ENCODE data around the gene RPL11.

- TF ChIP-seq FOXK2 (IDR thresholded peaks at IDR 0.05): no peak
- TF ChIP-seq ARNT (IDR thresholded peaks at IDR 0.05): no peak
- TF ChIP-seq TARDBP (IDR thresholded peaks at IDR 0.05): no peak
- TF ChIP-seq FOXA1 (IDR thresholded peaks at IDR 0.05): no peak
- TF ChIP-seq FOXM1 (IDR thresholded peaks at IDR 0.05; ENCODE audit: borderline replicate concordance): no peak
- no peak for TF ChIP-seq CTBP1 (IDR thresholded peaks at IDR 0.05; ENCODE audit: borderline replicate concordance)
- TF ChIP-seq, protein P1, sequence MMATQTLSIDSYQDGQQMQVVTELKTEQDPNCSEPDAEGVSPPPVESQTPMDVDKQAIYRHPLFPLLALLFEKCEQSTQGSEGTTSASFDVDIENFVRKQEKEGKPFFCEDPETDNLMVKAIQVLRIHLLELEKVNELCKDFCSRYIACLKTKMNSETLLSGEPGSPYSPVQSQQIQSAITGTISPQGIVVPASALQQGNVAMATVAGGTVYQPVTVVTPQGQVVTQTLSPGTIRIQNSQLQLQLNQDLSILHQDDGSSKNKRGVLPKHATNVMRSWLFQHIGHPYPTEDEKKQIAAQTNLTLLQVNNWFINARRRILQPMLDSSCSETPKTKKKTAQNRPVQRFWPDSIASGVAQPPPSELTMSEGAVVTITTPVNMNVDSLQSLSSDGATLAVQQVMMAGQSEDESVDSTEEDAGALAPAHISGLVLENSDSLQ (IDR thresholded peaks at IDR 0.05): no peak
- TF ChIP-seq L3MBTL2 (conservative IDR thresholded peaks at IDR 0.05): no peak
- TF ChIP-seq LEF1 (IDR thresholded peaks at IDR 0.05; ENCODE audit: borderline replicate concordance): no peak
- no peak for TF ChIP-seq BHLHE40 (IDR thresholded peaks at IDR 0.05; ENCODE audit: borderline replicate concordance)
- no peak for TF ChIP-seq SP1 (IDR thresholded peaks at IDR 0.05)
- no peak for TF ChIP-seq HDGF (IDR thresholded peaks at IDR 0.05; ENCODE audit: borderline replicate concordance)
Measured at GRCh38 chr1:23661887-23662286, 29.7 kb upstream of the RPL11 start.
